Measurements from ENCODE around the gene MCRIP2.

DNA sequence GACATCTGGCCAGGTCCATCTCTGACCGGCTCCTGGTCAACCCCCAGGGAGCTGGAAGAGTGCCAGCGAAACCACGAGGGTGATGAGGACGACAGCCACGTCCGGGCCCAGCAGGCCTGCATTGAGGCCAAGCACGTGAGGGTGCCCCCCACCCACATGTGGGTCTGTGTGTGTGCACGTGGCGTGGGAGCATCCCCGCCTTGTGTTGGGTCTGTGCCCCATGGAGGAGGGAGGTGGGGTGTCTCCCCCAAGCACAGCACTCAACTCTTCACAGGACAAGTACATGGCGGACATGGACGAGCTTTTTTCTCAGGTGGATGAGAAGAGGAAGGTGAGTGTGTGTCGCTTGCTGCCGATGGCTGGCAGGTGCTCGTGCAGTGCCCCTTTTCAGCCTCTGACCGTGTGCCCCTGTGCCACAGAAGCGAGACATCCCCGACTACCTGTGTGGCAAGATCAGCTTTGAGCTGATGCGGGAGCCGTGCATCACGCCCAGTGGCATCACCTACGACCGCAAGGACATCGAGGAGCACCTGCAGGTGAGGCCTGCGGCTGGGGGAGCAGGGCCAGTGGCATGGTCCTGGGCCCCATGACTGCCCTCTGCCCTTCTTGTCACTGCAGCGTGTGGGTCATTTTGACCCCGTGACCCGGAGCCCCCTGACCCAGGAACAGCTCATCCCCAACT, 40.3 kb downstream of the MCRIP2 start:
- TF ChIP-seq, protein P1, sequence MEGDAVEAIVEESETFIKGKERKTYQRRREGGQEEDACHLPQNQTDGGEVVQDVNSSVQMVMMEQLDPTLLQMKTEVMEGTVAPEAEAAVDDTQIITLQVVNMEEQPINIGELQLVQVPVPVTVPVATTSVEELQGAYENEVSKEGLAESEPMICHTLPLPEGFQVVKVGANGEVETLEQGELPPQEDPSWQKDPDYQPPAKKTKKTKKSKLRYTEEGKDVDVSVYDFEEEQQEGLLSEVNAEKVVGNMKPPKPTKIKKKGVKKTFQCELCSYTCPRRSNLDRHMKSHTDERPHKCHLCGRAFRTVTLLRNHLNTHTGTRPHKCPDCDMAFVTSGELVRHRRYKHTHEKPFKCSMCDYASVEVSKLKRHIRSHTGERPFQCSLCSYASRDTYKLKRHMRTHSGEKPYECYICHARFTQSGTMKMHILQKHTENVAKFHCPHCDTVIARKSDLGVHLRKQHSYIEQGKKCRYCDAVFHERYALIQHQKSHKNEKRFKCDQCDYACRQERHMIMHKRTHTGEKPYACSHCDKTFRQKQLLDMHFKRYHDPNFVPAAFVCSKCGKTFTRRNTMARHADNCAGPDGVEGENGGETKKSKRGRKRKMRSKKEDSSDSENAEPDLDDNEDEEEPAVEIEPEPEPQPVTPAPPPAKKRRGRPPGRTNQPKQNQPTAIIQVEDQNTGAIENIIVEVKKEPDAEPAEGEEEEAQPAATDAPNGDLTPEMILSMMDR (IDR thresholded peaks at IDR 0.05), result no peak
- no peak for TF ChIP-seq POLR2A (IDR thresholded peaks at IDR 0.05)

All from adrenal gland (tissue), 5 donors.